ENCODE data around the gene CRYBG2. TPM values are rescaled to one million over a fixed set of nuclear protein-coding genes. Genes with fewer than 3 reads are reported as not detected.

The CRYBG2 gene
- total and polyA plus RNA-seq, 10 of the 15 experiments (the other 5 are each of a cell fraction or from before 2014, with no cell fraction given): 0.03 to 1.2 (median 0.11) TPM; not detected in 4

DNA sequence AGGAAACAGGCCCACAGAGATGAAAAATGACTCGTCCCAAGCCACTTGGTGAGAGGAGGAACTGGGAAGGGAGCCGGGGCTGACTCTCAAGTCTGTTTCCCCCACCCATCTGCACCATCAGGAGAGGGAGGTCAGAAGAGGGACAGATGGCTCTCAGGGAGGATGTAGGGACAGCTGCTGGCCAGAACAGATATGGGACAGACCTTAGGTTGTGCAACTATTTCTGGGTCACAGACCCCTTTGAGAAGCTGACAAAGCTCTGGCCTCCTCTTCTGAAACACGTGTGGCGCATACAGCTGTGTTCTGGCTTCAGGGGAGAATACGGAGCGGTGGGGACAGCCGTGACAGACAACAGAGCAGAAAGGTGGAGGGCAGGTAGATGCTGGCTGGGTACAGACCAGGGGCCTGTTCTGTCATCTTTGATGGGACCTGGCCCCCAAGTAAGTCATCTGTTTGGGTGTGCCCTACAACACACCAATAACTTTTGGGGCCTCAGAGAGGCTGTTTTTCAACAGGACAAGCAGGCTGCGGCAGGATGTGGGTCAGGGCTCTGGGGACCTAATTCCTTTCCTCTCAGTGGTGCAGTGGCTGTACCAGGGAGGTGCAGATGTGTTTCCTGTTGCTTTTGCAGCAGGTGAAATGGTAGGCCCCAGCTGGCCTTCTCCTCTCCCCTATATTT is 66.8 kb downstream of the CRYBG2 start:
- RAD21 ChIA-PET (ENCODE audit: unreplicated experiment): interaction anchor here (1.6 to 8.7 kb wide), 7 partner anchors 8 to 130 kb away, joined by 7 to 477 read pairs (median 20); partner anchors contain the start of genes CD52, SH3BGRL3 and UBXN11
- no peaks in the 10 kb centered on the region for H3K27me3 ChIP-seq (replicated peaks in 1 of 2; ENCODE audit: control insufficient read depth in 2 of 2, insufficient read depth in 2 of 2, low read length in 1 of 2)
- CTCF ChIA-PET: interaction anchor here (1.2 to 18.0 kb wide), 13 partner anchors 10 to 129 kb away, joined by 3 to 879 read pairs (median 34); partner anchors contain the start of genes CD52, CEP85 and UBXN11
- POLR2A ChIA-PET: interaction anchor here (3.8 to 9.2 kb wide), 2 partner anchors 19 to 31 kb away, joined by 30 to 253 read pairs; partner anchors contain the start of genes CD52 and UBXN11
- in situ Hi-C loops (cut with MboI): loop anchor here (5.0 kb wide), 1 partner anchor 35 kb away; no protein-coding TSS in a partner anchor
- H3K4me3 ChIP-seq: peak overlapping the region; percentile 12; the same call in 1 of the 2 replicates
- WGBS (ENCODE audit: insufficient coverage, insufficient replicate concordance, low lambda C conversion rate, missing lambda C conversion rate): 2% methylated on average over 8 of the region's 8 CpGs
- peaks cover 0 to 4% of the 10 kb centered on the region in 2 experiments; a peak in 2 of 4 replicates for H3K36me3 ChIP-seq (ENCODE audit: control insufficient read depth in 2 of 2, insufficient read depth in 2 of 2, low read length in 1 of 2)
- no peaks in the 10 kb centered on the region for H3K79me2 ChIP-seq (ENCODE audit: control insufficient read depth, insufficient read depth, low read length)
- ATAC-seq (peak; percentile 59), FAIRE-seq (peak; percentile 68), DNase-seq (ENCODE audit: low read depth, low spot score) (no peak)
- peak overlapping the region; percentile 49 for H3K4me2 ChIP-seq (ENCODE audit: control insufficient read depth, insufficient read depth)
- H3K9ac ChIP-seq (ENCODE audit: control insufficient read depth, insufficient read depth, low read length): peak overlapping the region; percentile 49
- peak overlapping the region; percentile 86 for H3K27ac ChIP-seq (ENCODE audit: control insufficient read depth, insufficient read depth)
- no TSS peak for BruUV-seq (replicated peaks)
- SMC1A ChIA-PET (ENCODE audit: uncharacterized antibody, unreplicated experiment): interaction anchor here (0.9 to 11.1 kb wide), 11 partner anchors 7 to 134 kb away, joined by 3 to 474 read pairs (median 16); partner anchors contain the start of genes CD52 and SH3BGRL3
- peak overlapping the region; percentile 31 for H2AFZ ChIP-seq (ENCODE audit: control insufficient read depth, low read depth, low read length)
- no peaks in the 10 kb centered on the region for H3K9me3 ChIP-seq (replicated peaks; ENCODE audit: control insufficient read depth, insufficient read depth, low read length)
- intact Hi-C loops (cut with micrococcal nuclease; ENCODE audit: unreplicated experiment): no loop called here
- peaks cover 77% of the 10 kb centered on the region for H3K4me1 ChIP-seq (ENCODE audit: control insufficient read depth, insufficient read depth, low read length)
- no peaks in the 10 kb centered on the region for H4K20me1 ChIP-seq (ENCODE audit: control insufficient read depth, insufficient read depth)
- no peak for TF ChIP-seq BRCA1 (IDR thresholded peaks at IDR 0.05; ENCODE audit: low read depth, low read length)
- TF ChIP-seq JUND (IDR thresholded peaks at IDR 0.05; ENCODE audit: low read depth, low read length): no peak
- TF ChIP-seq, protein P1, sequence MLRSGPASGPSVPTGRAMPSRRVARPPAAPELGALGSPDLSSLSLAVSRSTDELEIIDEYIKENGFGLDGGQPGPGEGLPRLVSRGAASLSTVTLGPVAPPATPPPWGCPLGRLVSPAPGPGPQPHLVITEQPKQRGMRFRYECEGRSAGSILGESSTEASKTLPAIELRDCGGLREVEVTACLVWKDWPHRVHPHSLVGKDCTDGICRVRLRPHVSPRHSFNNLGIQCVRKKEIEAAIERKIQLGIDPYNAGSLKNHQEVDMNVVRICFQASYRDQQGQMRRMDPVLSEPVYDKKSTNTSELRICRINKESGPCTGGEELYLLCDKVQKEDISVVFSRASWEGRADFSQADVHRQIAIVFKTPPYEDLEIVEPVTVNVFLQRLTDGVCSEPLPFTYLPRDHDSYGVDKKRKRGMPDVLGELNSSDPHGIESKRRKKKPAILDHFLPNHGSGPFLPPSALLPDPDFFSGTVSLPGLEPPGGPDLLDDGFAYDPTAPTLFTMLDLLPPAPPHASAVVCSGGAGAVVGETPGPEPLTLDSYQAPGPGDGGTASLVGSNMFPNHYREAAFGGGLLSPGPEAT (IDR thresholded peaks at IDR 0.05; ENCODE audit: low read depth): peak; percentile 22; the same call in 1 of the 2 replicates
- no peak for TF ChIP-seq RELA (IDR thresholded peaks at IDR 0.05; ENCODE audit: borderline replicate concordance, partially characterized antibody)
- TF ChIP-seq RAD21 (IDR thresholded peaks at IDR 0.05; ENCODE audit: insufficient read depth, low read depth, low read length): no peak
- no peak for TF ChIP-seq RCOR1 (conservative IDR thresholded peaks at IDR 0.05; ENCODE audit: low read depth, low read length)
- no peak for TF ChIP-seq TARDBP (IDR thresholded peaks at IDR 0.05; ENCODE audit: borderline replicate concordance)
- TF ChIP-seq NFIC (IDR thresholded peaks at IDR 0.05; ENCODE audit: low read depth, low read length): no peak
- peak in 1 of 2 experiments; percentile 50; a peak in 1 of 4 replicates for TF ChIP-seq EP300 (IDR thresholded peaks at IDR 0.05; ENCODE audit: borderline replicate concordance in 1 of 2, control insufficient read depth in 1 of 2, low read depth in 2 of 2, low read length in 2 of 2)
- no peak for TF ChIP-seq BMI1 (IDR thresholded peaks at IDR 0.05; ENCODE audit: borderline replicate concordance)
- no peak for TF ChIP-seq EGR1 (IDR thresholded peaks at IDR 0.05; ENCODE audit: borderline replicate concordance in 1 of 2, low read depth in 2 of 2, low read length in 2 of 2)
- TF ChIP-seq, protein P2, sequence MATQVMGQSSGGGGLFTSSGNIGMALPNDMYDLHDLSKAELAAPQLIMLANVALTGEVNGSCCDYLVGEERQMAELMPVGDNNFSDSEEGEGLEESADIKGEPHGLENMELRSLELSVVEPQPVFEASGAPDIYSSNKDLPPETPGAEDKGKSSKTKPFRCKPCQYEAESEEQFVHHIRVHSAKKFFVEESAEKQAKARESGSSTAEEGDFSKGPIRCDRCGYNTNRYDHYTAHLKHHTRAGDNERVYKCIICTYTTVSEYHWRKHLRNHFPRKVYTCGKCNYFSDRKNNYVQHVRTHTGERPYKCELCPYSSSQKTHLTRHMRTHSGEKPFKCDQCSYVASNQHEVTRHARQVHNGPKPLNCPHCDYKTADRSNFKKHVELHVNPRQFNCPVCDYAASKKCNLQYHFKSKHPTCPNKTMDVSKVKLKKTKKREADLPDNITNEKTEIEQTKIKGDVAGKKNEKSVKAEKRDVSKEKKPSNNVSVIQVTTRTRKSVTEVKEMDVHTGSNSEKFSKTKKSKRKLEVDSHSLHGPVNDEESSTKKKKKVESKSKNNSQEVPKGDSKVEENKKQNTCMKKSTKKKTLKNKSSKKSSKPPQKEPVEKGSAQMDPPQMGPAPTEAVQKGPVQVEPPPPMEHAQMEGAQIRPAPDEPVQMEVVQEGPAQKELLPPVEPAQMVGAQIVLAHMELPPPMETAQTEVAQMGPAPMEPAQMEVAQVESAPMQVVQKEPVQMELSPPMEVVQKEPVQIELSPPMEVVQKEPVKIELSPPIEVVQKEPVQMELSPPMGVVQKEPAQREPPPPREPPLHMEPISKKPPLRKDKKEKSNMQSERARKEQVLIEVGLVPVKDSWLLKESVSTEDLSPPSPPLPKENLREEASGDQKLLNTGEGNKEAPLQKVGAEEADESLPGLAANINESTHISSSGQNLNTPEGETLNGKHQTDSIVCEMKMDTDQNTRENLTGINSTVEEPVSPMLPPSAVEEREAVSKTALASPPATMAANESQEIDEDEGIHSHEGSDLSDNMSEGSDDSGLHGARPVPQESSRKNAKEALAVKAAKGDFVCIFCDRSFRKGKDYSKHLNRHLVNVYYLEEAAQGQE (IDR thresholded peaks at IDR 0.05; ENCODE audit: low read depth, low read length): no peak
- TF ChIP-seq, protein P3, sequence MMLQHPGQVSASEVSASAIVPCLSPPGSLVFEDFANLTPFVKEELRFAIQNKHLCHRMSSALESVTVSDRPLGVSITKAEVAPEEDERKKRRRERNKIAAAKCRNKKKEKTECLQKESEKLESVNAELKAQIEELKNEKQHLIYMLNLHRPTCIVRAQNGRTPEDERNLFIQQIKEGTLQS (IDR thresholded peaks at IDR 0.05; ENCODE audit: borderline replicate concordance, extremely low read depth, low read depth, low read length): no peak
- no peak for TF ChIP-seq MTA3 (IDR thresholded peaks at IDR 0.05; ENCODE audit: borderline replicate concordance, low read length)
- TF ChIP-seq BACH1 (IDR thresholded peaks at IDR 0.05; ENCODE audit: borderline replicate concordance): no peak
- 0 out of 2 replicates have a peak, but pooled peaks have one; percentile 19 for TF ChIP-seq DPF2 (IDR thresholded peaks at IDR 0.05)
- no peak for TF ChIP-seq SRF (IDR thresholded peaks at IDR 0.05; ENCODE audit: low read depth in 2 of 2, low read length in 2 of 2)

All from GM12878 (cell line).